Measurements from ENCODE around the gene UNC5A. TPM values are rescaled to one million over a fixed set of nuclear protein-coding genes. Genes with fewer than 3 reads are reported as not detected.

Gene UNC5A
- total and polyA plus RNA-seq, 11 donors, result 0.09 to 0.43 (median 0.20) TPM; not detected in 7

GRCh38 chr5:176830995-176831423, 20.6 kb downstream of the UNC5A start:
- H3K4me3 ChIP-seq, result no peak overlapping the region
- H3K27ac ChIP-seq, result no peak overlapping the region
- no peak for TF ChIP-seq CTCF (IDR thresholded peaks at IDR 0.05)
- no peak for TF ChIP-seq POLR2A (IDR thresholded peaks at IDR 0.05)
- H3K27me3 ChIP-seq, result peaks cover 0 to 38% (median 10%) of the 10 kb centered on the region in 9 donors
- intact Hi-C loops (cut with DNase I), result loop anchor here in 1 of 10 donors (10.0 kb wide), 1 partner anchor 166 kb away; no protein-coding TSS in a partner anchor
- no peaks in the 10 kb centered on the region for H3K9me3 ChIP-seq
- 52 to 57% (median 55%) methylated on average over 8 to 9 of the region's 9 CpGs for WGBS, 4 donors
- DNase-seq (peak in 1 of 5 donors; percentile 1), ATAC-seq (no peak)
- no peaks in the 10 kb centered on the region for H3K4me1 ChIP-seq
- H3K36me3 ChIP-seq, result no peaks in the 10 kb centered on the region

GRCh38 chr5:176831425-176831824, 21.1 kb downstream of the UNC5A start:
- 66 to 73% (median 71%) methylated on average over 7 to 8 of the region's 8 CpGs for whole genome bisulfite sequencing, 4 donors
- DNase-seq (no peak), ATAC-seq (no peak)
- Histone ChIP-seq H3K36me3 (no peaks in the 10 kb centered on the region), H3K4me1 (no peaks in the 10 kb centered on the region), H3K27ac (no peak overlapping the region), H3K4me3 (no peak overlapping the region), H3K27me3 (peaks cover 0 to 38% (median 10%) of the 10 kb centered on the region in 9 donors), H3K9me3 (no peaks in the 10 kb centered on the region)
- no peak for TF ChIP-seq CTCF (IDR thresholded peaks at IDR 0.05)
- no peak for TF ChIP-seq POLR2A (IDR thresholded peaks at IDR 0.05)
- intact Hi-C loops (cut with DNase I), result loop anchor here in 1 of 10 donors (10.0 kb wide), 1 partner anchor 167 kb away; no protein-coding TSS in a partner anchor

- no peak for DNase-seq
- H3K27ac ChIP-seq, result no peak overlapping the region
- intact Hi-C loops (cut with DNase I), result loop anchor here in 1 of 10 donors (10.0 kb wide), 1 partner anchor 167 kb away; no protein-coding TSS in a partner anchor
- H3K4me3 ChIP-seq, result no peak overlapping the region
- peaks cover 0 to 38% (median 10%) of the 10 kb centered on the region in 9 donors for H3K27me3 ChIP-seq
- H3K36me3 ChIP-seq, result no peaks in the 10 kb centered on the region
- TF ChIP-seq POLR2A (IDR thresholded peaks at IDR 0.05), result no peak
- TF ChIP-seq CTCF (IDR thresholded peaks at IDR 0.05), result no peak
- no peaks in the 10 kb centered on the region for H3K9me3 ChIP-seq
- no peaks in the 10 kb centered on the region for H3K4me1 ChIP-seq
- 86 to 91% (median 89%) methylated on average over 4 to 6 of the region's 6 CpGs for WGBS, 4 donors
- no peak for ATAC-seq
Measured at GRCh38 chr5:176832162-176832561, 21.8 kb downstream of the UNC5A start.

- peaks cover 0 to 38% (median 10%) of the 10 kb centered on the region in 9 donors for H3K27me3 ChIP-seq
- TF ChIP-seq POLR2A (IDR thresholded peaks at IDR 0.05) (no peak), CTCF (IDR thresholded peaks at IDR 0.05) (no peak)
- H3K9me3 ChIP-seq, result no peaks in the 10 kb centered on the region
- WGBS, 4 donors, result 75 to 87% (median 85%) methylated on average over 4 of the region's 4 CpGs
- H3K4me3 ChIP-seq, result no peak overlapping the region
- intact Hi-C loops (cut with DNase I), result loop anchor here in 1 of 10 donors (10.0 kb wide), 1 partner anchor 168 kb away; no protein-coding TSS in a partner anchor
- DNase-seq (no peak), ATAC-seq (no peak)
- H3K36me3 ChIP-seq, result no peaks in the 10 kb centered on the region
- H3K27ac ChIP-seq, result no peak overlapping the region
- no peaks in the 10 kb centered on the region for H3K4me1 ChIP-seq
Measured at GRCh38 chr5:176833286-176833685, 22.9 kb downstream of the UNC5A start.

All from heart left ventricle (tissue), 16 donors.